Testis (tissue), 3 donors: ENCODE data around the gene PRKCA. TPM values are rescaled to one million over a fixed set of nuclear protein-coding genes. Genes with fewer than 3 reads are reported as not detected.
A peak's percentile ranks its signal among the peaks of the same experiment; 100 is the strongest.

Experiments
- DNase-seq: peaks from one replicate; pipeline ENCODE4 v3.0.0-alpha.2; 2019
- H3K27ac ChIP-seq, 2 donors: fragments of 200-600 bp; sonication (generic); one replicate each; pipeline ENCODE4 v1.5.1; 2019
- H3K27me3 ChIP-seq: fragments of 200-600 bp; sonication (generic); one replicate; pipeline ENCODE4 v1.5.1; 2019
- H3K36me3 ChIP-seq: fragments of 200-600 bp; sonication (generic); one replicate; pipeline ENCODE4 v1.5.1; 2017; ENCODE audit warnings: low read depth; ENCODE audit errors: missing control alignments
- H3K4me1 ChIP-seq: fragments of 200-600 bp; sonication (generic); one replicate; pipeline ENCODE4 v1.5.1; 2019
- H3K4me3 ChIP-seq, 2 donors: fragments of 200-600 bp; sonication (generic); one replicate each; pipeline ENCODE4 v1.5.1; 2017 to 2019
- H3K9me3 ChIP-seq: fragments of 200-600 bp; sonication (generic); one replicate; pipeline ENCODE4 v1.5.1; 2017
- POLR2A ChIP-seq: fragments of 450-650 bp; IDR thresholded peaks from one replicate; pipeline ENCODE4 v1.6.1; 2017; ENCODE audit warnings: antibody characterized with exemption, mild to moderate bottlenecking, moderate library complexity
- WGBS, 2 donors: methylation state at CpG; one replicate each; pipeline ENCODE4 v1.1.5; 2018; 5-methylcytosine and 5-hydroxymethylcytosine counted together
- intact Hi-C: fragments of 100-400 bp; cut with DNase I; formaldehyde crosslinking; loops from one replicate; pipeline ENCODE4 v1.15.1; 2023; ENCODE audit warnings: low total_unique reads
- polyA plus RNA-seq: library from polyadenylated mRNA; stranded (reverse); fragments of 350-450 nt; fragmentation: Illumina TruSeq; extraction: RNeasy Lipid Tissue Mini Kit (QIAGEN cat#74804); gene quantifications from one replicate; pipeline ENCODE4 v1.2.3, GENCODE V29; 2014; ENCODE audit warnings: low read depth, low replicate concordance; ENCODE audit not compliant: insufficient read depth
- total RNA-seq, 2 donors: library from RNA; depleted of rRNA; stranded (reverse); fragments of >200 nt; gene quantifications; one replicate each; pipeline ENCODE4 v1.2.3, GENCODE V29; 2016
- TF ChIP-seq, protein P1 (sequence below), 3 experiments: fragments of 450-650 bp in 2 of 3; fragments of 200-600 bp in 1 of 3; sonication (generic) in 1 of 3; IDR thresholded peaks; one replicate each; pipeline ENCODE4 v1.5.1; 2016 to 2019; ENCODE audit warnings: antibody characterized with exemption in 3 of 3, mild to moderate bottlenecking in 2 of 3, moderate library complexity in 1 of 3

PRKCA gene
- total and polyA plus RNA-seq, 3 donors from 2014 or later = 6.8 to 22.9 (median 15.4) TPM

DNA sequence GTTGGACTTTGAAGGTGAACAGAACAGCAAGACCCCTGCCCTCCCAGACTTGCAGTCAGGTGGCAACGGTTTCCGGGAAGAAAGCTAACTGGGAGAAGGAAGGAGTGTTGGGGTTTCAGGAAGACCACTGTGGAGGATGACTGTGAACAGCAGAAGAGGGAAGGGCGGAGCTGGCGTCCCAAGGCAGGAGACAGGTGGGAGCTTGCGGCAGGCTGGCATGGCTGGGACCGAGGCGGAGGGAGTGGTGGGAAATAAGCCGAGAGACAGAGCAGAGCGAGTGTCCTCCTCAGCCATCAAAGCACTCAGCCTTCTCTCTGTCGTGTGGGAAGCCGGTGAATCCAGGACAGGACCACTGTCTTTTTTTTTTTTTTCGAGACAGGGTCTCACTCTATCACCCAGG lies 424.0 kb downstream of the PRKCA start:
- intact Hi-C loops = no loop called here
- Histone ChIP-seq H3K9me3 (no peaks in the 10 kb centered on the region), H3K27ac (no peak overlapping the region), H3K4me3 (no peak overlapping the region), H3K36me3 (no peaks in the 10 kb centered on the region), H3K27me3 (no peaks in the 10 kb centered on the region), H3K4me1 (peaks cover 5% of the 10 kb centered on the region)
- TF ChIP-seq POLR2A = no peak
- TF ChIP-seq, protein P1, sequence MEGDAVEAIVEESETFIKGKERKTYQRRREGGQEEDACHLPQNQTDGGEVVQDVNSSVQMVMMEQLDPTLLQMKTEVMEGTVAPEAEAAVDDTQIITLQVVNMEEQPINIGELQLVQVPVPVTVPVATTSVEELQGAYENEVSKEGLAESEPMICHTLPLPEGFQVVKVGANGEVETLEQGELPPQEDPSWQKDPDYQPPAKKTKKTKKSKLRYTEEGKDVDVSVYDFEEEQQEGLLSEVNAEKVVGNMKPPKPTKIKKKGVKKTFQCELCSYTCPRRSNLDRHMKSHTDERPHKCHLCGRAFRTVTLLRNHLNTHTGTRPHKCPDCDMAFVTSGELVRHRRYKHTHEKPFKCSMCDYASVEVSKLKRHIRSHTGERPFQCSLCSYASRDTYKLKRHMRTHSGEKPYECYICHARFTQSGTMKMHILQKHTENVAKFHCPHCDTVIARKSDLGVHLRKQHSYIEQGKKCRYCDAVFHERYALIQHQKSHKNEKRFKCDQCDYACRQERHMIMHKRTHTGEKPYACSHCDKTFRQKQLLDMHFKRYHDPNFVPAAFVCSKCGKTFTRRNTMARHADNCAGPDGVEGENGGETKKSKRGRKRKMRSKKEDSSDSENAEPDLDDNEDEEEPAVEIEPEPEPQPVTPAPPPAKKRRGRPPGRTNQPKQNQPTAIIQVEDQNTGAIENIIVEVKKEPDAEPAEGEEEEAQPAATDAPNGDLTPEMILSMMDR (IDR thresholded peaks at IDR 0.05) = no peak
- no peak for DNase-seq
- WGBS, 2 donors = 93 to 95% methylated on average over 12 of the region's 12 CpGs

DNA sequence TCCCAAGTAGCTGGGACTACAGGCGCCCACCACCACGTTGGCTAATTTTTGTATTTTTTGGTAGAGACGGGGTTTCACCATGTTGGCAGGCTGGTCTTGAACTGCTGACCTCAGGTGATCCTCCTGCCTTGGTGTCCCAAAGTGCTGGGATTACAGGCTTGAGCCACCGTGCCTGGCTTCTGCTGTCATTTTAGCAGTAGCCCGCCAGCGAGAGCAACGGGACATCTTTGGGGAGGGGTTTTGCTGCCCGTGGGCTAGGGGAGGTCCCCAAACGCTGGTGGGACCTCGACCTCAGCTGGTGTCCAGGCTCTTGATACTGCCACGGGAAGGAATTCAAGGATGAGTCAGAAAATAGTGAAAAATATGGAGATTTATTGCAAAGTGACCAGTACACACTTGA lies 424.4 kb downstream of the PRKCA start:
- Histone ChIP-seq H3K9me3 (no peaks in the 10 kb centered on the region), H3K4me3 (no peak overlapping the region), H3K4me1 (peaks cover 5% of the 10 kb centered on the region), H3K27ac (no peak overlapping the region), H3K36me3 (no peaks in the 10 kb centered on the region), H3K27me3 (no peaks in the 10 kb centered on the region)
- no peak for DNase-seq
- 95% methylated on average over 11 of the region's 11 CpGs for WGBS, 2 donors
- TF ChIP-seq, protein P1 (IDR thresholded peaks at IDR 0.05) = no peak
- no peak for TF ChIP-seq POLR2A
- intact Hi-C loops = no loop called here

DNA sequence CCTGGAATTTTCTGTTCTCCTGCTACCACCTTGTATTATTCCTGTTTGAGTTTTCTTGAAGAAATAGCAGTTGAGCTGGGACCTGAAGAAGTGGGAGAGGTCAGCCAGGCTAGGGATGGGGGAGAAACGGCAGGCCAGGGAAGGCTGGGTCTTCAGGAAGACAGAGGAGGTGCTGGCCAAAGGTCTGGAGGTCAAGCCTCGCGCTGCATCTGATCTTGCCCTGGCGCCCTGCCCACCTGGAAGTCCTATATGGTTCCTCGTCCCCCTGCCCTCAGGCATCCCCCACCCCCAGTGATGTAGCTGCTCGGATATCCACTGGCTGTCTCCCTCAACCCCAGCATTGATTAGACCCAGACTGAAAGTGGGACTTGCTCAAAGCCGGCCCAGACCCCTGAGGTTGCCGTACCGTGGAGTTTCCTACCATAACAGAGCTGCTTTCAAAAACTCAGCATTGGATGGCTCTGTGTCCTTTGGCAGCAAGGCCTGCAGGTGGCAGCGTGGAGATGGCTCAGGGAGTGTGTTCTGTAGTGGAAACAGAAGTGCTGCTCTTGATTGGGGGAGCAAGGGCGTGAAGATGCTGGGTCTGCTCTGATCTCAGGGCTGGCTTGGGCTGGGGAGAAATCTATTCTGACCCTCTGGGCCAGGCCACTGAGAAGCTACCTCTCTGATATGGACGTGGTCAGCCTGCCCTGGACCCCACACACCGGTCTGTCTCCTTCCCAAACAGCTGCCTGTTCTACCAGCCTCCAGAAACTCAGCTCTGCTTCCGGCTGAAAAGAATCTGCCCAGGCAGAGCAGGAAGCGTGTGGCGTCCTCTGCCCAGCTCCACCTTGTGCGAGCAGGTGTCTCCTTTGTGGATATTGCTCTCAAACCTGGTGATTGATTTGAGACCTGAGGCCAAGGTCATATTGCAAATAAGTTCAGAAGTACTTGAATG lies 425.5 kb downstream of the PRKCA start:
- Histone ChIP-seq H3K4me1 (peaks cover 5% of the 10 kb centered on the region), H3K27me3 (no peaks in the 10 kb centered on the region), H3K4me3 (no peak overlapping the region), H3K9me3 (no peaks in the 10 kb centered on the region), H3K36me3 (no peaks in the 10 kb centered on the region), H3K27ac (no peak overlapping the region)
- DNase-seq = peak; percentile 81
- TF ChIP-seq POLR2A = no peak
- TF ChIP-seq, protein P1 (IDR thresholded peaks at IDR 0.05) = peak; percentile 39 to 65 (median 40)
- intact Hi-C loops = no loop called here
- 51 to 65% methylated on average over 16 to 17 of the region's 17 CpGs for WGBS, 2 donors

DNA sequence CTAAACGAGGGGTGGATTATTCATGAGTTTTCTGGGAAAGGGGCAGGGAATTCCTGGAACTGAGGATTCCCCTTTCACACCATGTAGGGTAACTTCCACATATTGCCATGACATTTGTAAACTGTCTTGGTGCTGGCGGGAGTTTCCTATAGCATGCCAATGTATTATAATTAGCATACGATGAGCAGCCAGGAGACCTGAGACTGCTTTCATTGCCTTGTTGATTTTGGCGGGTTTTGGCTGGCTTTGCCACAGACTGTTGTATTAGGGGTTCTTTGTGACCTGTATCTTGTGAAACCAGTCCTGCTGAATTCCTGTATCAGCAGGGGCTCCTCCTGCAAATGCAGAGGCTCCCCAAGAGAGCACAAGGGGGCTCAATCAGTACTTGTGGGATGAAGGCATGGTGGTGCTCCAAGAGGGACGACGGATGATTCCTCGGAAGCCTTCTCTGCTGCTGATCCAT lies 428.1 kb downstream of the PRKCA start:
- TF ChIP-seq, protein P1 (IDR thresholded peaks at IDR 0.05) = no peak
- no peak for TF ChIP-seq POLR2A
- no peak overlapping the region for H3K27ac ChIP-seq
- DNase-seq = no peak
- H3K4me1 ChIP-seq = no peaks in the 10 kb centered on the region
- no peak overlapping the region for H3K4me3 ChIP-seq
- intact Hi-C loops = loop anchor here (5.0 kb wide), 1 partner anchor 177 kb away; no protein-coding TSS in a partner anchor
- no peaks in the 10 kb centered on the region for H3K36me3 ChIP-seq
- H3K9me3 ChIP-seq = no peaks in the 10 kb centered on the region
- H3K27me3 ChIP-seq = no peaks in the 10 kb centered on the region
- 91 to 93% methylated on average over 7 of the region's 7 CpGs for WGBS, 2 donors
